Liver (tissue), 9 donors: ENCODE data around the gene DIPK1B. TPM values are rescaled to one million over a fixed set of nuclear protein-coding genes. Genes with fewer than 3 reads are reported as not detected.

Experiments used
- DNase-seq: peaks from one replicate; pipeline ENCODE4 v3.0.0-alpha.2; 2017; ENCODE audit warnings: low spot score
- H3K27ac ChIP-seq, 2 donors: one replicate each; pipeline ENCODE4 v1.7.0; 2013; ENCODE audit warnings: inconsistent platforms in 2 of 2, low read length in 2 of 2, control low read depth in 1 of 2, low read depth in 1 of 2, mild to moderate bottlenecking in 1 of 2
- H3K27me3 ChIP-seq, 4 donors: one replicate each; pipeline versions ENCODE4 v1.6.1 to v1.7.0; 2013; ENCODE audit warnings: low read length in 3 of 4, inconsistent platforms in 1 of 4, mild to moderate bottlenecking in 1 of 4, moderate library complexity in 1 of 4; ENCODE audit not compliant: control insufficient read depth in 4 of 4, insufficient read depth in 4 of 4
- H3K36me3 ChIP-seq, 4 donors: one replicate each; pipeline versions ENCODE4 v1.6.1 to v1.7.0; 2013; ENCODE audit warnings: low read length in 3 of 4, mild to moderate bottlenecking in 3 of 4, low read depth in 1 of 4, moderate library complexity in 1 of 4; ENCODE audit not compliant: control insufficient read depth in 4 of 4, insufficient read depth in 3 of 4
- H3K4me1 ChIP-seq, 4 donors: one replicate each; pipeline versions ENCODE4 v1.6.1 to v1.7.0; 2013; ENCODE audit warnings: low read length in 3 of 4, mild to moderate bottlenecking in 3 of 4, moderate library complexity in 1 of 4; ENCODE audit not compliant: control insufficient read depth in 4 of 4, insufficient read depth in 4 of 4
- H3K4me3 ChIP-seq, 3 donors: one replicate each; pipeline versions ENCODE4 v1.6.1 to v1.7.0; 2013; ENCODE audit warnings: low read length in 3 of 3, control low read depth in 1 of 3, low read depth in 1 of 3, mild to moderate bottlenecking in 1 of 3
- H3K9ac ChIP-seq, 2 donors: one replicate each; pipeline ENCODE4 v1.7.0; 2013; ENCODE audit warnings: low read length in 2 of 2, mild to moderate bottlenecking in 2 of 2, moderate library complexity in 2 of 2, control low read depth in 1 of 2, low read depth in 1 of 2
- H3K9me3 ChIP-seq, 4 donors: one replicate each; pipeline versions ENCODE4 v1.6.1 to v1.7.0; 2013; ENCODE audit warnings: low read length in 3 of 4; ENCODE audit not compliant: control insufficient read depth in 4 of 4
- ATF3 ChIP-seq: IDR thresholded peaks from 2 replicates; pipeline ENCODE4 v1.6.1; 2016; ENCODE audit warnings: antibody characterized with exemption
- EGR1 ChIP-seq, 2 donors: IDR thresholded peaks; 2 replicates each; pipeline ENCODE4 v1.6.1; 2016 to 2018; ENCODE audit warnings: antibody characterized with exemption in 2 of 2, low read depth in 2 of 2
- FOXA1 ChIP-seq: IDR thresholded peaks from 2 replicates; pipeline ENCODE4 v1.6.1; 2016; ENCODE audit warnings: antibody characterized with exemption
- FOXA2 ChIP-seq: IDR thresholded peaks from 2 replicates; pipeline ENCODE4 v1.6.1; 2016; ENCODE audit warnings: antibody characterized with exemption
- GABPA ChIP-seq, 2 donors: IDR thresholded peaks in 1 of 2; conservative IDR thresholded peaks in 1 of 2; 2 replicates each; pipeline ENCODE4 v1.6.1; 2016; ENCODE audit warnings: antibody characterized with exemption in 2 of 2, mild to moderate bottlenecking in 1 of 2, moderate library complexity in 1 of 2
- HNF4A ChIP-seq, 2 donors: conservative IDR thresholded peaks; 2 replicates each; pipeline ENCODE4 v1.6.1; 2016; ENCODE audit warnings: antibody characterized with exemption in 2 of 2, mild to moderate bottlenecking in 2 of 2
- HNF4G ChIP-seq: IDR thresholded peaks from 2 replicates; pipeline ENCODE4 v1.6.1; 2016; ENCODE audit warnings: antibody characterized with exemption
- JUND ChIP-seq, 2 donors: IDR thresholded peaks; 2 replicates each; pipeline ENCODE4 v1.6.1; 2016; ENCODE audit warnings: antibody characterized with exemption in 2 of 2
- NR2F2 ChIP-seq: IDR thresholded peaks from 2 replicates; pipeline ENCODE4 v1.6.1; 2016; ENCODE audit warnings: antibody characterized with exemption
- RAD21 ChIP-seq, 2 donors: IDR thresholded peaks; 2 replicates each; pipeline ENCODE4 v1.6.1; 2016; ENCODE audit warnings: antibody characterized with exemption in 2 of 2, mild to moderate bottlenecking in 2 of 2
- REST ChIP-seq: IDR thresholded peaks from 2 replicates; pipeline ENCODE4 v1.6.1; 2016; ENCODE audit warnings: antibody characterized with exemption, mild to moderate bottlenecking
- RXRA ChIP-seq, 2 donors: IDR thresholded peaks; 2 replicates each; pipeline ENCODE4 v1.6.1; 2017 to 2018; ENCODE audit warnings: antibody characterized with exemption in 2 of 2, mild to moderate bottlenecking in 1 of 2
- SP1 ChIP-seq: IDR thresholded peaks from 2 replicates; pipeline ENCODE4 v1.6.1; 2018; ENCODE audit warnings: antibody characterized with exemption, mild to moderate bottlenecking
- TAF1 ChIP-seq: conservative IDR thresholded peaks from 2 replicates; pipeline ENCODE4 v1.6.1; 2016; ENCODE audit warnings: antibody characterized with exemption, mild to moderate bottlenecking
- YY1 ChIP-seq: IDR thresholded peaks from 2 replicates; pipeline ENCODE4 v1.6.1; 2016; ENCODE audit warnings: antibody characterized with exemption, mild to moderate bottlenecking
- ZBTB33 ChIP-seq: IDR thresholded peaks from 2 replicates; pipeline ENCODE4 v1.6.1; 2016; ENCODE audit warnings: antibody characterized with exemption
- WGBS: extraction: QIAGEN DNeasy Blood & Tissue Kit; methylation state at CpG from one replicate; pipeline ENCODE4 v1.1.7; 2013; 5-methylcytosine and 5-hydroxymethylcytosine counted together
- polyA plus RNA-seq, 2 donors: library from polyadenylated mRNA; stranded (reverse) in 1 of 2; unstranded in 1 of 2; fragments of 200-250 nt in 1 of 2; fragments of >200 nt in 1 of 2; fragmentation: Nextera tagmentation in 1 of 2; extraction: Ambion mirVana in 1 of 2; gene quantifications; one replicate each; pipeline versions ENCODE4 v1.2.1 to v1.2.3, GENCODE V29; 2013 to 2015
- total RNA-seq, 2 donors: library from RNA; depleted of rRNA; stranded (reverse); fragments of >200 nt; gene quantifications; one replicate each; pipeline ENCODE4 v1.2.3, GENCODE V29; 2014
- TF ChIP-seq, protein P1 (sequence below): fragments of 150-350 bp; IDR thresholded peaks from 2 replicates; pipeline ENCODE4 v1.5.1; 2017; ENCODE audit warnings: improper control_type of control experiment, low read depth, low read length; ENCODE audit not compliant: missing input control
- TF ChIP-seq, protein P2 (sequence below): IDR thresholded peaks from 2 replicates; pipeline ENCODE4 v1.6.1; 2016; ENCODE audit warnings: antibody characterized with exemption
- donor health status: healthy.
- donor health status: healthy.
- donor health status: healthy.
- donor health status: healthy.
- donor health status: healthy.

Gene DIPK1B
- total and polyA plus RNA-seq, 4 donors: 2.3 to 19.7 (median 5.2) TPM

DNA sequence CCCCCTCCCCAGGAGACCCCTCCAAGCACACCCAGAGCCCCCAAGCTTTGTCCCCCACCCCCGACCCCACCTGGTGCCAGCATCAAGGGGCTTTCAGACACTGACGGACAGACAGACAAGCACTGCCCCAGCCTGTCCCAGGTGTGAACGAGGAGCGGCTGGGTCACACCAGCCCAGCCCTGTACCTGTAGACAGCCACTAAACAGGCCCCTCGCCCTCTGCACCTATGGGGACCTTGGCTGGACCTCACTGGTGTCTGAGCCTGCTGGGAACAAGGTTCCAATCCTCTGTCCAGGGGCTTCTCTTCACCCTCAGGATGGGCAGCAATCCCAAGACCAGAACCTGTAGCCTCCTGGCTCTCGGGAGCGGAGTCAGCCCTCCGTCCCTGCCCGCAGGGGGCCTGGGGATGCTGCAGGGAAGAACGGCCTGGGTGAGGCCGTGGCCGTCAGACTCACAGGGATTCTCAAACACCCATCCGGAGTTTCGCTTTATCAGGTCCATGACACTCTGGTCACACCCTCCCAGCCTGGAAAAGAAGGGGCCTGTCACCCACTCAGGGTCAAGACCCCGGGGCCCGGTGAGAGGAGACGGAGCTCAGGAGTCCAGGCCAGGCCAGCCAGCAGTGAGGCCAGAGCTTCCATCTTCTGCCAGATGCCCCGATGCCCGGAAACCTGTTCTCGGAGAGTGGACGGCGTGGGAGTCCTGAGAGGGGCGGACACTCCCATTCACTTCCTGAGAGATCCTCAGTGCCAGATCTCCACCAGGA, 33.2 kb downstream of the DIPK1B start:
- no peak for TF ChIP-seq FOXA2
- TF ChIP-seq YY1: no peak
- TF ChIP-seq REST: no peak
- TF ChIP-seq RAD21 (IDR thresholded peaks at IDR 0.05): no peak
- TF ChIP-seq GABPA (IDR thresholded peaks at IDR 0.05 in 1 of 2, conservative IDR thresholded peaks at IDR 0.05 in 1 of 2): no peak
- Histone ChIP-seq H3K9me3 (no peaks in the 10 kb centered on the region), H3K4me3 (no peak overlapping the region), H3K4me1 (peaks cover 0 to 12% (median 4%) of the 10 kb centered on the region in 4 donors), H3K27ac (no peak overlapping the region), H3K36me3 (no peaks in the 10 kb centered on the region), H3K27me3 (no peaks in the 10 kb centered on the region), H3K9ac (no peak overlapping the region)
- 86% methylated on average over 23 of the region's 23 CpGs for WGBS
- DNase-seq: no peak

DNA sequence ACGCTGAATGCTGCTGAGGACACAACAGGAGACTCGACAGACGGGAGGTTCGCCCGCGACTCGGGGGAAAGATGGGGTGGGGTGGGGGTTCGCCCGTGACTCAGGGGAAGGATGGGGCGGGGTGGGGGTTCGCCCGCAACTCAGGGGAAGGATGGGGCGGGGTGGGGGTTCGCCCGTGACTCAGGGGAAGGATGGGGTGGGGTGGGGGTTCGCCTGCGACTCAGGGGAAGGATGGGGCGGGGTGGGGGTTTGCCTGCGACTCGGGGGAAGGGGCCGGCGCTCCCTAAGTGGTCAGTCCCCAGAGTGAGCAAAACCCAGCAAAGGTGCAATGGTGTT, 33.8 kb downstream of the DIPK1B start:
- H3K36me3 ChIP-seq: no peaks in the 10 kb centered on the region
- H3K9me3 ChIP-seq: peaks cover 0 to 2% (median 0%) of the 10 kb centered on the region in 4 donors
- WGBS: 82% methylated on average over 22 of the region's 22 CpGs
- H3K4me1 ChIP-seq: peaks cover 0 to 6% (median 1%) of the 10 kb centered on the region in 4 donors
- no peak overlapping the region for H3K27ac ChIP-seq
- no peak overlapping the region for H3K9ac ChIP-seq
- no peak overlapping the region for H3K4me3 ChIP-seq
- no peak for DNase-seq
- TF ChIP-seq, protein P1, sequence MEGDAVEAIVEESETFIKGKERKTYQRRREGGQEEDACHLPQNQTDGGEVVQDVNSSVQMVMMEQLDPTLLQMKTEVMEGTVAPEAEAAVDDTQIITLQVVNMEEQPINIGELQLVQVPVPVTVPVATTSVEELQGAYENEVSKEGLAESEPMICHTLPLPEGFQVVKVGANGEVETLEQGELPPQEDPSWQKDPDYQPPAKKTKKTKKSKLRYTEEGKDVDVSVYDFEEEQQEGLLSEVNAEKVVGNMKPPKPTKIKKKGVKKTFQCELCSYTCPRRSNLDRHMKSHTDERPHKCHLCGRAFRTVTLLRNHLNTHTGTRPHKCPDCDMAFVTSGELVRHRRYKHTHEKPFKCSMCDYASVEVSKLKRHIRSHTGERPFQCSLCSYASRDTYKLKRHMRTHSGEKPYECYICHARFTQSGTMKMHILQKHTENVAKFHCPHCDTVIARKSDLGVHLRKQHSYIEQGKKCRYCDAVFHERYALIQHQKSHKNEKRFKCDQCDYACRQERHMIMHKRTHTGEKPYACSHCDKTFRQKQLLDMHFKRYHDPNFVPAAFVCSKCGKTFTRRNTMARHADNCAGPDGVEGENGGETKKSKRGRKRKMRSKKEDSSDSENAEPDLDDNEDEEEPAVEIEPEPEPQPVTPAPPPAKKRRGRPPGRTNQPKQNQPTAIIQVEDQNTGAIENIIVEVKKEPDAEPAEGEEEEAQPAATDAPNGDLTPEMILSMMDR: no peak
- TF ChIP-seq ATF3 (no peak), ZBTB33 (no peak), HNF4A (conservative IDR thresholded peaks at IDR 0.05) (no peak), JUND (IDR thresholded peaks at IDR 0.05) (no peak), FOXA2 (no peak), RXRA (IDR thresholded peaks at IDR 0.05) (no peak), YY1 (no peak), REST (no peak), FOXA1 (no peak), RAD21 (IDR thresholded peaks at IDR 0.05) (no peak), TAF1 (no peak), EGR1 (IDR thresholded peaks at IDR 0.05; ENCODE audit: low read depth in 2 of 2) (no peak), GABPA (IDR thresholded peaks at IDR 0.05 in 1 of 2, conservative IDR thresholded peaks at IDR 0.05 in 1 of 2) (no peak), SP1 (no peak), NR2F2 (no peak), HNF4G (no peak)
- TF ChIP-seq, protein P2, sequence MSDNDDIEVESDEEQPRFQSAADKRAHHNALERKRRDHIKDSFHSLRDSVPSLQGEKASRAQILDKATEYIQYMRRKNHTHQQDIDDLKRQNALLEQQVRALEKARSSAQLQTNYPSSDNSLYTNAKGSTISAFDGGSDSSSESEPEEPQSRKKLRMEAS: no peak
- no peaks in the 10 kb centered on the region for H3K27me3 ChIP-seq
